ENCODE measurements around the gene MMP15. TPM values are rescaled to one million over a fixed set of nuclear protein-coding genes. Genes with fewer than 3 reads are reported as not detected.

The MMP15 gene
- total RNA-seq, 1 donor from 2014 or later: 69.9 TPM

- no peaks in the 10 kb centered on the region for H3K27me3 Mint-ChIP-seq (ENCODE audit: unreplicated experiment)
- H3K4me1 Mint-ChIP-seq (ENCODE audit: low read depth, unreplicated experiment): peaks cover 3% of the 10 kb centered on the region
- no peaks in the 10 kb centered on the region for H3K36me3 Mint-ChIP-seq (ENCODE audit: unreplicated experiment)
- no peak for TF ChIP-seq CTCF (IDR thresholded peaks at IDR 0.05; ENCODE audit: partially characterized antibody, unreplicated experiment)
- H3K4me3 Mint-ChIP-seq (ENCODE audit: unreplicated experiment): no peak overlapping the region
- peak; percentile 10 for DNase-seq
- H3K27ac Mint-ChIP-seq (ENCODE audit: unreplicated experiment): no peak overlapping the region
- H3K9me3 Mint-ChIP-seq (ENCODE audit: unreplicated experiment): peaks cover 6% of the 10 kb centered on the region
Measured at GRCh38 chr16:57993438-57993837, 32.1 kb upstream of the MMP15 start.

- no peak overlapping the region for H3K4me3 Mint-ChIP-seq (ENCODE audit: unreplicated experiment)
Measured at GRCh38 chr16:57993897-57994296, 31.7 kb upstream of the MMP15 start.

GRCh38 chr16:57994361-57994760 lies 31.2 kb upstream of the MMP15 start:
- TF ChIP-seq CTCF (IDR thresholded peaks at IDR 0.05; ENCODE audit: partially characterized antibody, unreplicated experiment): no peak
- Mint-ChIP-seq H3K36me3 (ENCODE audit: unreplicated experiment) (no peaks in the 10 kb centered on the region), H3K27ac (ENCODE audit: unreplicated experiment) (no peak overlapping the region), H3K27me3 (ENCODE audit: unreplicated experiment) (peaks cover 5% of the 10 kb centered on the region), H3K4me1 (ENCODE audit: low read depth, unreplicated experiment) (peaks cover 8% of the 10 kb centered on the region), H3K9me3 (ENCODE audit: unreplicated experiment) (peaks cover 10% of the 10 kb centered on the region), H3K4me3 (ENCODE audit: unreplicated experiment) (no peak overlapping the region)
- DNase-seq: peak; percentile 3

More at GRCh38 chr16:57993897-57994296, 31.7 kb upstream of the MMP15 start:
- Mint-ChIP-seq H3K36me3 (ENCODE audit: unreplicated experiment) (no peaks in the 10 kb centered on the region), H3K27me3 (ENCODE audit: unreplicated experiment) (peaks cover 2% of the 10 kb centered on the region), H3K27ac (ENCODE audit: unreplicated experiment) (no peak overlapping the region), H3K4me1 (ENCODE audit: low read depth, unreplicated experiment) (peaks cover 3% of the 10 kb centered on the region), H3K9me3 (ENCODE audit: unreplicated experiment) (peaks cover 6% of the 10 kb centered on the region)
- no peak for TF ChIP-seq CTCF (IDR thresholded peaks at IDR 0.05; ENCODE audit: partially characterized antibody, unreplicated experiment)
- DNase-seq: peak; percentile 13

- Mint-ChIP-seq H3K27ac (ENCODE audit: unreplicated experiment) (no peak overlapping the region), H3K4me3 (ENCODE audit: unreplicated experiment) (no peak overlapping the region)
- DNase-seq: peak; percentile 73
Measured at GRCh38 chr16:57994778-57995177, 30.8 kb upstream of the MMP15 start.

More at GRCh38 chr16:57994778-57995177, 30.8 kb upstream of the MMP15 start:
- Mint-ChIP-seq H3K36me3 (ENCODE audit: unreplicated experiment) (no peaks in the 10 kb centered on the region), H3K27me3 (ENCODE audit: unreplicated experiment) (peaks cover 5% of the 10 kb centered on the region), H3K4me1 (ENCODE audit: low read depth, unreplicated experiment) (peaks cover 8% of the 10 kb centered on the region), H3K9me3 (ENCODE audit: unreplicated experiment) (peaks cover 11% of the 10 kb centered on the region)
- TF ChIP-seq CTCF (IDR thresholded peaks at IDR 0.05; ENCODE audit: partially characterized antibody, unreplicated experiment): peak; percentile 23

Data from glutamatergic neuron (in vitro differentiated cells).